ENCODE results near the gene GALNT9. TPM values are rescaled to one million over a fixed set of nuclear protein-coding genes. Genes with fewer than 3 reads are reported as not detected.
"Not testable (repeated sequence)": the region's sequence is repeated elsewhere in the genome, so short reads cannot be mapped to it uniquely, and the experiment has no call there.

GALNT9 gene
- total RNA-seq, 4 donors from 2014 or later: 0.17 to 0.58 (median 0.46) TPM

DNA sequence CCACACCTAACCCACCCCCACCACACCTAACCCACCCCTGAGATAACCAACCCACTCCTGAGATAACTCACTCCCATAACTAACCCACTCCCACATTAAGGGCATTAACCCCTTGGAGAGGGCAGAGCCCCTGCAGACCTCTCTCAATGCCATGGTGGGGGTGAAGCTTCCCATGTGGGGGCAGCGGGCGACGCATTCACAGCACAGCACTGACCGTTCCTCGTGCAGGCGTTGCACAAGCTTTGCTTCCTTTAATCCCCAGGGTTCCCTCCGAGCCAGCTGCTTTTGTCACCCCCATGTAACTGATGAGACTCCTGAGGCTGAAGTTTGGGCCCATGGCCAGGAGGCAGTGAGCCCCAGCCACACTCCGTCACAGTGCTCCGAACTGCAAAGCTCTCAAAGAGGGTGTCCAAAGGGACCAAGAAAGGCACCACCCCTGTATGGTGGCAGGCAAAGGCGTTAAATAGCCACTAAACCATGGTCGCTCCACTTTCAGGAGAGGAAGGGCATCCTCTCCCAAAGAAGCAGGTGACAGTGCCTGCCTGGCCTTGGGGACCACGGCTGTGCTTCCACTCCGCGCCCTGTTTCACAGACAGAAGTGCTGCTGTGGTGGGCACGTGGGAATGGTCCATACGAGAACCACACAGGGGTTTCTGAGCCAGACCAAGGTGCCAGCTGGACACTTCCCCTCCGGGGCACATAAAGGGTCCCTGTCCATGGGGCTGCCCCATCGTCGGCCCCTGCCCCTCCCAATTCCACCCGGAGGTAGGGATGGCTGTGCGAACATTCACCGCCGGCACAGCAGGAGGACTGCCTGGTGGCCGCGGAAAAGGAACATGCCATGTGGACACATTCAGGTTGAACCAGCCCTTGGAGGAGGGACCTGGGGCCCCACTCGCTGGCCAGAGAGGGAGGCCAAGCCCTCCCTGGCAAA lies 28.3 kb downstream of the GALNT9 start:
- Histone ChIP-seq H3K9me3 (no peaks in the 10 kb centered on the region), H3K27ac (replicated peaks in 1 of 4) (no peak overlapping the region), H3K4me1 (no peaks in the 10 kb centered on the region), H3K36me3 (no peaks in the 10 kb centered on the region), H3K4me3 (no peak overlapping the region), H3K27me3 (peaks cover 0 to 68% (median 2%) of the 10 kb centered on the region in 4 donors)
- intact Hi-C loops (cut with DNase I): no loop called here
- 52% methylated on average over 16 of the region's 26 CpGs for WGBS
- no peak for DNase-seq (ENCODE audit: extremely low spot score)
- TF ChIP-seq EP300 (IDR thresholded peaks at IDR 0.05) (no peak), POLR2AphosphoS5 (IDR thresholded peaks at IDR 0.05) (no peak), POLR2A (IDR thresholded peaks at IDR 0.05; ENCODE audit: low read depth) (no peak)
- TF ChIP-seq, protein P1, sequence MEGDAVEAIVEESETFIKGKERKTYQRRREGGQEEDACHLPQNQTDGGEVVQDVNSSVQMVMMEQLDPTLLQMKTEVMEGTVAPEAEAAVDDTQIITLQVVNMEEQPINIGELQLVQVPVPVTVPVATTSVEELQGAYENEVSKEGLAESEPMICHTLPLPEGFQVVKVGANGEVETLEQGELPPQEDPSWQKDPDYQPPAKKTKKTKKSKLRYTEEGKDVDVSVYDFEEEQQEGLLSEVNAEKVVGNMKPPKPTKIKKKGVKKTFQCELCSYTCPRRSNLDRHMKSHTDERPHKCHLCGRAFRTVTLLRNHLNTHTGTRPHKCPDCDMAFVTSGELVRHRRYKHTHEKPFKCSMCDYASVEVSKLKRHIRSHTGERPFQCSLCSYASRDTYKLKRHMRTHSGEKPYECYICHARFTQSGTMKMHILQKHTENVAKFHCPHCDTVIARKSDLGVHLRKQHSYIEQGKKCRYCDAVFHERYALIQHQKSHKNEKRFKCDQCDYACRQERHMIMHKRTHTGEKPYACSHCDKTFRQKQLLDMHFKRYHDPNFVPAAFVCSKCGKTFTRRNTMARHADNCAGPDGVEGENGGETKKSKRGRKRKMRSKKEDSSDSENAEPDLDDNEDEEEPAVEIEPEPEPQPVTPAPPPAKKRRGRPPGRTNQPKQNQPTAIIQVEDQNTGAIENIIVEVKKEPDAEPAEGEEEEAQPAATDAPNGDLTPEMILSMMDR (IDR thresholded peaks at IDR 0.05): no peak

DNA sequence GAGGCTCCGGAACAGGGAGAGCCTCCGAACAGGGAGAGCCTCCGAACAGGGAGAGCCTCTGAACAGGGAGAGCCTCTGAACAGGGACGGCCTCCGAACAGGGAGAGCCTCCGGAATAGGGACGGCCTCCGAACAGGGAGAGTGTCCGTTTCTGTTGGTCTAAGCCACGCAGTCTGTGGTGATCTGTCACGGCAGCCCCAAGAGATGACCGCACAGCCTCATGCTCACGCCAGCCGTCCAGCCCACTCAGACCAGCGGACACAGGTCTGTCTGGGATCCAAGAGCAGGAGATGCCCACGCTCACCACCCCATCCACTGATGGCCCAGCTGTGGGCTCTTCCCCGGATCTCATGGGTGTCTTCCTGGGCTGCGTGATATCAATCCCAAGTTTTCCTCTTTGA lies 33.3 kb downstream of the GALNT9 start:
- H3K4me3 ChIP-seq: no peak overlapping the region
- H3K27ac ChIP-seq (replicated peaks in 1 of 4): no peak overlapping the region
- no peaks in the 10 kb centered on the region for H3K4me1 ChIP-seq
- no peaks in the 10 kb centered on the region for H3K36me3 ChIP-seq
- H3K9me3 ChIP-seq: no peaks in the 10 kb centered on the region
- intact Hi-C loops (cut with DNase I): no loop called here
- TF ChIP-seq, protein P1 (IDR thresholded peaks at IDR 0.05): no peak
- TF ChIP-seq POLR2A (IDR thresholded peaks at IDR 0.05; ENCODE audit: low read depth): no peak
- no peak for DNase-seq (ENCODE audit: extremely low spot score)
- 85% methylated on average over 18 of the region's 18 CpGs for WGBS
- H3K27me3 ChIP-seq: peaks cover 0 to 79% (median 6%) of the 10 kb centered on the region in 4 donors

DNA sequence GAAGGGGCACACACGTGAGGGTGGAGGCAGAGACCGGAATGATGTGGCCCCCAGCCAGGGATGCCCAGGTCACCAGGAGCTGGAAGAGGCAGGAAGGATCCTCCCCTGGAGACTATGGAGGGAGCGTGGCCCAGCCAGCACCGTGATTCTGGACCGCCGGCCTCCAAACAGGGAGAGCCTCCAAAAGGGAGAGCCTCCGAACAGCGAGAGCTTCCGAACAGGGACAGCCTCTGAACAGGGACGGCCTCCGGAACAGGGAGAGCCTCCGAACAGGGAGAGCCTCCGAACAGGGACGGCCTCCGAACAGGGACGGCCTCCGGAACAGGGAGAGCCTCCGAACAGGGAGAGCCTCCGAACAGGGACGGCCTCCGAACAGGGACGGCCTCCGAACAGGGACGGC lies 33.8 kb downstream of the GALNT9 start:
- WGBS: 86% methylated on average over 23 of the region's 24 CpGs
- H3K4me3 ChIP-seq; H3K9me3 ChIP-seq; DNase-seq (ENCODE audit: extremely low spot score); intact Hi-C loops (cut with DNase I); H3K4me1 ChIP-seq; H3K36me3 ChIP-seq; H3K27ac ChIP-seq (replicated peaks in 1 of 4): not testable (repeated sequence)
- H3K27me3 ChIP-seq: peaks cover 0 to 74% (median 6%) of the 10 kb centered on the region in 4 donors

DNA sequence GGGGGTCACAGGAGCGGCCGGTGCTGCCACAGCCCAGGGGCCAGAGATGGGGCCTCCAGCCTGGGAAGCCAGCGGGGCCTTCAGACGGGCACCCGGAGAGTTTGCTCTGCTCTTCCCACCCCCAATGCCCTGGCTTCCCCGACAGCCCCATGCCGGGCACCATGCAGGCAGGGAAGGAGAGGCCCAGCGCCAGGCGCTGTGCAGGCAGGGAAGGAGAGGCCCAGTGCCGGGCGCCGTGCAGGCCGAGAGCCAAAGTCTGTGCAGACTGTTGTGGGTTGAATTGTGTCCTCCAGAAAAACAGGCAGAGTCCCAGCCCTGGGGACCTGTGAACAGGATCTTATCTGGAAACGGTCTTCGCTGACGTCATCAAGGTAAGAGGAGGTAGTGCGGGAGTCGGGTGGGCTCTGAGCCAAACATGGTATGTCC lies 34.3 kb downstream of the GALNT9 start:
- intact Hi-C loops (cut with DNase I): no loop called here

More for the DNA sequence above, 34.3 kb downstream of the GALNT9 start:
- TF ChIP-seq EP300 (IDR thresholded peaks at IDR 0.05) (no peak), POLR2AphosphoS5 (IDR thresholded peaks at IDR 0.05) (no peak), POLR2A (IDR thresholded peaks at IDR 0.05; ENCODE audit: low read depth) (no peak)
- TF ChIP-seq, protein P1 (IDR thresholded peaks at IDR 0.05): no peak
- WGBS: 80% methylated on average over 18 of the region's 18 CpGs
- no peak for DNase-seq (ENCODE audit: extremely low spot score)
- Histone ChIP-seq H3K4me1 (no peaks in the 10 kb centered on the region), H3K36me3 (no peaks in the 10 kb centered on the region), H3K27ac (replicated peaks in 1 of 4) (no peak overlapping the region), H3K9me3 (no peaks in the 10 kb centered on the region), H3K27me3 (peaks cover 0 to 73% (median 6%) of the 10 kb centered on the region in 4 donors), H3K4me3 (no peak overlapping the region)
